Measurements from ENCODE around the gene TNS4.

- TF ChIP-seq CTCF (conservative IDR thresholded peaks at IDR 0.05; ENCODE audit: low read depth, low read length) (no peak), POLR2A (IDR thresholded peaks at IDR 0.05; ENCODE audit: low read depth, low read length) (no peak), BHLHE40 (IDR thresholded peaks at IDR 0.05; ENCODE audit: low read depth, low read length) (no peak), USF2 (IDR thresholded peaks at IDR 0.05; ENCODE audit: low read depth, low read length) (no peak), RAD21 (IDR thresholded peaks at IDR 0.05; ENCODE audit: low read length) (no peak), RCOR1 (IDR thresholded peaks at IDR 0.05; ENCODE audit: insufficient replicate concordance, low read length) (no peak), NFE2L2 (IDR thresholded peaks at IDR 0.05; ENCODE audit: low read depth, low read length) (no peak), RFX5 (IDR thresholded peaks at IDR 0.05; ENCODE audit: low read depth, low read length) (no peak)
- TF ChIP-seq, protein P1, sequence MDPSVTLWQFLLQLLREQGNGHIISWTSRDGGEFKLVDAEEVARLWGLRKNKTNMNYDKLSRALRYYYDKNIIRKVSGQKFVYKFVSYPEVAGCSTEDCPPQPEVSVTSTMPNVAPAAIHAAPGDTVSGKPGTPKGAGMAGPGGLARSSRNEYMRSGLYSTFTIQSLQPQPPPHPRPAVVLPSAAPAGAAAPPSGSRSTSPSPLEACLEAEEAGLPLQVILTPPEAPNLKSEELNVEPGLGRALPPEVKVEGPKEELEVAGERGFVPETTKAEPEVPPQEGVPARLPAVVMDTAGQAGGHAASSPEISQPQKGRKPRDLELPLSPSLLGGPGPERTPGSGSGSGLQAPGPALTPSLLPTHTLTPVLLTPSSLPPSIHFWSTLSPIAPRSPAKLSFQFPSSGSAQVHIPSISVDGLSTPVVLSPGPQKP (IDR thresholded peaks at IDR 0.05; ENCODE audit: borderline replicate concordance, low read depth, low read length) = no peak
These were observed 25.2 kb upstream of the TNS4 start for GRCh38 chr17:40526668-40527067.
